ENCODE measurements around the gene KCNAB1. TPM values are rescaled to one million over a fixed set of nuclear protein-coding genes. Genes with fewer than 3 reads are reported as not detected.
"Not testable (repeated sequence)": the region's sequence is repeated elsewhere in the genome, so short reads cannot be mapped to it uniquely, and the experiment has no call there.

The KCNAB1 gene
- total and polyA plus RNA-seq, 4 donors = 0.16 to 2.4 (median 0.72) TPM

DNA sequence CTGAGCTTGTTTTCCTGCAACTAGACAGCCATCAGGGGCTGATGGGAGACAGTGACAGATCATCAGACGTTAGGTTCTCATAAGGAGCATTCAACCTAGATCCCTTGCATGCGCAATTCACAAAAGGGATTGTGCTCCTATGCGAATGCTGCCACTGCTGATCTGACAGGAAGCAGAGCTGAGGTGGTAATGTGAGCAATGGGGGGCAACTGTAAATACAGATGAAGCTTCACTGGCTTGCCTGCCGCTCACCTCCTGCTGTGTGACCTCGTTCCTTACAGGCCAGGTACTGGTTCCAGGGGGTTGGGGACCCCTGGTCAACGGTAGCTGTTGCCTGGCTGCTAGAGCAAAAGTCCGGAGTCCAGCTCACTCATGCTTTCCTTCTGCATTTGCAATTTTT lies 26.4 kb upstream of the KCNAB1 start:
- WGBS, 2 donors = 54 to 76% methylated on average over 7 of the region's 7 CpGs
- TF ChIP-seq, protein P1, sequence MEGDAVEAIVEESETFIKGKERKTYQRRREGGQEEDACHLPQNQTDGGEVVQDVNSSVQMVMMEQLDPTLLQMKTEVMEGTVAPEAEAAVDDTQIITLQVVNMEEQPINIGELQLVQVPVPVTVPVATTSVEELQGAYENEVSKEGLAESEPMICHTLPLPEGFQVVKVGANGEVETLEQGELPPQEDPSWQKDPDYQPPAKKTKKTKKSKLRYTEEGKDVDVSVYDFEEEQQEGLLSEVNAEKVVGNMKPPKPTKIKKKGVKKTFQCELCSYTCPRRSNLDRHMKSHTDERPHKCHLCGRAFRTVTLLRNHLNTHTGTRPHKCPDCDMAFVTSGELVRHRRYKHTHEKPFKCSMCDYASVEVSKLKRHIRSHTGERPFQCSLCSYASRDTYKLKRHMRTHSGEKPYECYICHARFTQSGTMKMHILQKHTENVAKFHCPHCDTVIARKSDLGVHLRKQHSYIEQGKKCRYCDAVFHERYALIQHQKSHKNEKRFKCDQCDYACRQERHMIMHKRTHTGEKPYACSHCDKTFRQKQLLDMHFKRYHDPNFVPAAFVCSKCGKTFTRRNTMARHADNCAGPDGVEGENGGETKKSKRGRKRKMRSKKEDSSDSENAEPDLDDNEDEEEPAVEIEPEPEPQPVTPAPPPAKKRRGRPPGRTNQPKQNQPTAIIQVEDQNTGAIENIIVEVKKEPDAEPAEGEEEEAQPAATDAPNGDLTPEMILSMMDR (IDR thresholded peaks at IDR 0.05; ENCODE audit: control extremely low read depth, extremely low read depth) = no peak

DNA sequence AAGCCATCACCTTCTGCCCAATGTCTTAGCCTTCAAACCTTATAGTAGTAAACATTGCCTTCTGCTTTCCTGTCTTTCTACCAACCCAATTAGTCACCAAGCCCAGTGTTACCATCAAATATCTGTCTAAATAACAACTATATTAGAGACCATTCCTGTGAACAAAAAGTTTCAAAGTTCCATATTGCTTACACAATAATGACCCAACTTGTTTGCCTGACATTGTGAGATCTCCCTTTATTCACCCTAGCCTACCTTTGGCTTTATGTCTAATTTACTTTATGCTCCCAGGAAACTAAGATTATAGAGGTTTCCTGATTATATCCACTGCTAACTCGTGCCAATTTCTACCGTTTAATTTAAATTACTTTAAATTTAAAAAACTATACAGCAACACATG lies 26.0 kb upstream of the KCNAB1 start:
- no peaks in the 10 kb centered on the region for H3K9me3 ChIP-seq (ENCODE audit: control insufficient read depth in 4 of 4, insufficient read depth in 3 of 4, low read length in 3 of 4)
- ATAC-seq (ENCODE audit: insufficient read depth, low FRiP score) (no peak), DNase-seq (no peak)
- no peaks in the 10 kb centered on the region for H3K4me1 ChIP-seq (ENCODE audit: control insufficient read depth in 5 of 5, insufficient read depth in 5 of 5, low read length in 5 of 5)
- H3K9ac ChIP-seq (ENCODE audit: insufficient read depth in 1 of 2, low read length in 2 of 2) = no peak overlapping the region
- TF ChIP-seq, protein P1 (IDR thresholded peaks at IDR 0.05; ENCODE audit: control extremely low read depth, extremely low read depth) = no peak
- WGBS, 2 donors = 82 to 85% methylated on average over 2 of the region's 2 CpGs
- no peak overlapping the region for H3K27ac ChIP-seq (ENCODE audit: low read depth in 1 of 2, low read length in 1 of 2)
- no peaks in the 10 kb centered on the region for H3K36me3 ChIP-seq (ENCODE audit: control insufficient read depth in 4 of 4, insufficient read depth in 4 of 4, low read length in 4 of 4)
- H3K4me3 ChIP-seq = no peak overlapping the region
- no peaks in the 10 kb centered on the region for H3K27me3 ChIP-seq (ENCODE audit: control insufficient read depth in 3 of 3, insufficient read depth in 3 of 3, low read length in 2 of 3)

More for the DNA sequence above, 26.4 kb upstream of the KCNAB1 start:
- Histone ChIP-seq H3K4me1 (ENCODE audit: control insufficient read depth in 5 of 5, insufficient read depth in 5 of 5, low read length in 5 of 5) (no peaks in the 10 kb centered on the region), H3K4me3 (no peak overlapping the region), H3K9me3 (ENCODE audit: control insufficient read depth in 4 of 4, insufficient read depth in 3 of 4, low read length in 3 of 4) (no peaks in the 10 kb centered on the region), H3K9ac (ENCODE audit: insufficient read depth in 1 of 2, low read length in 2 of 2) (no peak overlapping the region), H3K36me3 (ENCODE audit: control insufficient read depth in 4 of 4, insufficient read depth in 4 of 4, low read length in 4 of 4) (no peaks in the 10 kb centered on the region), H3K27ac (ENCODE audit: low read depth in 1 of 2, low read length in 1 of 2) (no peak overlapping the region), H3K27me3 (ENCODE audit: control insufficient read depth in 3 of 3, insufficient read depth in 3 of 3, low read length in 2 of 3) (no peaks in the 10 kb centered on the region)
- DNase-seq (no peak), ATAC-seq (ENCODE audit: insufficient read depth, low FRiP score) (no peak)

DNA sequence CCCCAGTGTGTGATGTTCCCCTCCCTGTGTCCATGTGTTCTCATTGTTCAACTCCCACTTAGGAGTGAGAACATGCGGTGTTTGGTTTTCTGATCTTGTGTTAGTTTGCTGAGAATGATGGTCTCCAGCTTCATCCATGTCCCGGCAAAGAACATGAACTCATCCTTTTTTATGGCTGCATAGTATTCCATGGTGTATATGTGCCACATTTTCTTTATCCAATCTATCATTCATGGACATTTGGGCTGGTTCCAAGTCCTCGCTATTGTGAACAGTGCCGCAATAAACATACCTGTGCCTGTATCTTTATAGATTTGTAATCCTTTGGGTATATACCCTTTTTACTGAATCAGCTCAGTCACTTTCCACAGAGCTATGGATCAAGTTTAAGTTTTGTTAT lies 24.7 kb upstream of the KCNAB1 start:
- 96 to 97% methylated on average over 4 of the region's 4 CpGs for WGBS, 2 donors

DNA sequence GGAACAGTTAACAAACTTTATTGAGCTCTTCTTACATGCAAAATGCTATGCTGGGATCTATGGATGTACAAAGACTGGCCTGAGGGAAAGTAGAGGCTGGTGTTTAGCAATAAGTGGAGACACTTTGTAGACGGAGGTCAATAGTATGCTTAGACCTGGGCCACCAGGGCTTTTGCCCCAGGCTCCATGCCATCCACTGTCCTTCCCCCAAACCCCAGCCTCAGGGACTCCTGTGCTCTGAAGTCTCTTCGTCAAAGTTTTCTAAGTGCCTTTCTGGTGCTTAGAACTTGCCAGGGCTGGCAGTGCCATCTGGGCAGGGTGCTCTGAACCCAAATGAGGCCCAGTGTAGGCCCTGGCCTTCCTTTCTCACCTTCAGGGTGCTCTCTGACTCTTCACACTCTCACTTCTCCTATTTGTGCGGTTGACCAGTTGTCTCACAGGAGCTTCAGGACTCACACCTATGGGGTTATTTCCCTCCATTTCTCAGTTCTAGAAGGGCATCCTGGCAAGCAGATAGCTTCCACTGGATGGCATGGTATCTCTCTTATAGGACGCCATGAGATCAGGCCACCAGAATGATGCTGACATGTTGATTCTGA lies 21.8 kb upstream of the KCNAB1 start:
- ATAC-seq (ENCODE audit: insufficient read depth, low FRiP score) (no peak), DNase-seq (no peak)
- H3K27me3 ChIP-seq (ENCODE audit: control insufficient read depth in 3 of 3, insufficient read depth in 3 of 3, low read length in 2 of 3) = no peaks in the 10 kb centered on the region
- H3K27ac ChIP-seq (ENCODE audit: low read depth in 1 of 2, low read length in 1 of 2) = no peak overlapping the region
- TF ChIP-seq, protein P1 (IDR thresholded peaks at IDR 0.05; ENCODE audit: control extremely low read depth, extremely low read depth) = no peak
- no peaks in the 10 kb centered on the region for H3K9me3 ChIP-seq (ENCODE audit: control insufficient read depth in 4 of 4, insufficient read depth in 3 of 4, low read length in 3 of 4)
- no peak overlapping the region for H3K9ac ChIP-seq (ENCODE audit: insufficient read depth in 1 of 2, low read length in 2 of 2)
- H3K36me3 ChIP-seq (ENCODE audit: control insufficient read depth in 4 of 4, insufficient read depth in 4 of 4, low read length in 4 of 4) = no peaks in the 10 kb centered on the region
- H3K4me1 ChIP-seq (ENCODE audit: control insufficient read depth in 5 of 5, insufficient read depth in 5 of 5, low read length in 5 of 5) = no peaks in the 10 kb centered on the region
- WGBS, 2 donors = 93 to 97% methylated on average over 4 of the region's 4 CpGs
- no peak overlapping the region for H3K4me3 ChIP-seq

More for the DNA sequence above, 24.7 kb upstream of the KCNAB1 start:
- not testable (repeated sequence) for H3K36me3 ChIP-seq (ENCODE audit: control insufficient read depth in 4 of 4, insufficient read depth in 4 of 4, low read length in 4 of 4); H3K9ac ChIP-seq (ENCODE audit: insufficient read depth in 1 of 2, low read length in 2 of 2); H3K4me1 ChIP-seq (ENCODE audit: control insufficient read depth in 5 of 5, insufficient read depth in 5 of 5, low read length in 5 of 5); DNase-seq; H3K4me3 ChIP-seq; H3K27me3 ChIP-seq (ENCODE audit: control insufficient read depth in 3 of 3, insufficient read depth in 3 of 3, low read length in 2 of 3); ATAC-seq (ENCODE audit: insufficient read depth, low FRiP score); H3K27ac ChIP-seq (ENCODE audit: low read depth in 1 of 2, low read length in 1 of 2); H3K9me3 ChIP-seq (ENCODE audit: control insufficient read depth in 4 of 4, insufficient read depth in 3 of 4, low read length in 3 of 4)

DNA sequence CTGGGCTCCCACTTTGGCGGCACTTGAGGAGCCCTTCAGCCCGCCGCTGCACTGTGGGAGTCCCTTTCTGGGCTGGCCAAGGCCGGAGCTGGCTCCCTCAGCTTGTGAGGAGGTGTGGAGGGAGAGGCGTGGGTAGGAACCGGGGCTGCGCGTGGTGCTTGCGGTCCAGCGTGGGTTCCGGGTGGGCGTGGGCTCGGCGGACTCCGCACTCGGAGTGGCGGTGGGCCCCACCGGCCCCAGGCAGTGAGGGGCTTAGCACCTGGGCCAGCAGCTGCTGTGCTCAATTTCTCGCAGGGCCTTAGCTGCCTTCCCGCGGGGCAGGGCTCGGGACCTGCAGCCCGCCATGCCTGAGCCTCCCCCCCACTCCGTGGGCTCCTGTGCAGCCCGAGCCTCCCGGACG lies 21.0 kb upstream of the KCNAB1 start:
- H3K36me3 ChIP-seq (ENCODE audit: control insufficient read depth in 4 of 4, insufficient read depth in 4 of 4, low read length in 4 of 4); H3K4me1 ChIP-seq (ENCODE audit: control insufficient read depth in 5 of 5, insufficient read depth in 5 of 5, low read length in 5 of 5); DNase-seq; H3K9me3 ChIP-seq (ENCODE audit: control insufficient read depth in 4 of 4, insufficient read depth in 3 of 4, low read length in 3 of 4); H3K9ac ChIP-seq (ENCODE audit: insufficient read depth in 1 of 2, low read length in 2 of 2); H3K4me3 ChIP-seq; H3K27me3 ChIP-seq (ENCODE audit: control insufficient read depth in 3 of 3, insufficient read depth in 3 of 3, low read length in 2 of 3); ATAC-seq (ENCODE audit: insufficient read depth, low FRiP score); H3K27ac ChIP-seq (ENCODE audit: low read depth in 1 of 2, low read length in 1 of 2): not testable (repeated sequence)
- 90 to 97% methylated on average over 20 to 27 of the region's 27 CpGs for WGBS, 2 donors

DNA sequence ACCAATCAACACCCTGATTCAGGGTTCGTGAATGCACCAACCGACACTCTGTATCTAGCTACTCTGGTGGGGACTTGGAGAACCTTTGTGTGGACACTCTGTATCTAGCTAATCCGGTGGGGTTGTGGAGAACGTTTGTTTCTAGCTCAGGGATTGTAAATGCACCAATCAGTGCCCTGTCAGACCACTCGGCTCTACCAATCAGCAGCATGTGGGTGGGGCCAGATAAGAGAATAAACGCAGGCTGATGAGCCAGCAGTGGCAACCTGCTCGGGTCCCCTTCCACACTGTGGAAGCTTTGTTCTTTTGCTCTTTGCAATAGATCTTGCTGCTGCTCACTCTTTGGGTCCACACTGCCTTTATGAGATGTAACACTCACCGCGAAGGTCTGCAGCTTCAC lies 20.4 kb upstream of the KCNAB1 start:
- H3K9me3 ChIP-seq (ENCODE audit: control insufficient read depth in 4 of 4, insufficient read depth in 3 of 4, low read length in 3 of 4); H3K36me3 ChIP-seq (ENCODE audit: control insufficient read depth in 4 of 4, insufficient read depth in 4 of 4, low read length in 4 of 4); H3K4me1 ChIP-seq (ENCODE audit: control insufficient read depth in 5 of 5, insufficient read depth in 5 of 5, low read length in 5 of 5); H3K4me3 ChIP-seq; H3K9ac ChIP-seq (ENCODE audit: insufficient read depth in 1 of 2, low read length in 2 of 2); H3K27me3 ChIP-seq (ENCODE audit: control insufficient read depth in 3 of 3, insufficient read depth in 3 of 3, low read length in 2 of 3); H3K27ac ChIP-seq (ENCODE audit: low read depth in 1 of 2, low read length in 1 of 2); ATAC-seq (ENCODE audit: insufficient read depth, low FRiP score); DNase-seq: not testable (repeated sequence)
- 91% methylated on average over 9 of the region's 9 CpGs for WGBS, 2 donors
